ENCODE results near the gene LUZP2. TPM values are rescaled to one million over a fixed set of nuclear protein-coding genes. Genes with fewer than 3 reads are reported as not detected.

Gene LUZP2
- total RNA-seq, 4 donors from 2014 or later: under 0.01 TPM; not detected in 3

DNA sequence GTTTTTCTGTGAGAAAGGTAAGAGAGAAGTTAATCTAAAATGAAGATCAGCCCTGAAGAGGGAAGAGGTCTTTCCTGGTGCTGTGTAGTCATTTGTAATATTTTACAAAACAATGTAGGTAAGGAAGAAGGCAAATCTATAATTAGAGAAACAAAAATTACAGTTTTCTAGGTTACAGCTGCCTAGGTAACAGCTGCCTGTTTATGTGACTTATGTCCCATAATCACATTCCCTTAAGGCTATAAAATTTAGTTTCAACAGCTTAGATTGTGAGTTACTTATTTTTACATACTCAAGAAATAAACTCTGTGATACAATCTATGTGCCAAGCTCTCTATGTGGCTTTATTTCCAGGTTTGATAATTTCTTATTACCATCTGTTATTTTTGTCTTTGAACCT, 19.8 kb downstream of the LUZP2 start:
- Histone ChIP-seq H3K27me3 (no peaks in the 10 kb centered on the region), H3K36me3 (no peaks in the 10 kb centered on the region), H3K4me3 (no peak overlapping the region), H3K4me1 (no peaks in the 10 kb centered on the region), H3K27ac (no peak overlapping the region), H3K9me3 (no peaks in the 10 kb centered on the region)
- no peak for TF ChIP-seq POLR2A (IDR thresholded peaks at IDR 0.05)
- DNase-seq (ENCODE audit: low spot score in 2 of 2): no peak

GRCh38 chr11:24521601-24522000, 24.7 kb downstream of the LUZP2 start:
- H3K36me3 ChIP-seq: no peaks in the 10 kb centered on the region
- 69 to 80% methylated on average over 5 of the region's 5 CpGs for WGBS, 2 donors
- TF ChIP-seq POLR2A (IDR thresholded peaks at IDR 0.05) (no peak), CTCF (IDR thresholded peaks at IDR 0.05) (no peak), EP300 (IDR thresholded peaks at IDR 0.05) (no peak)

GRCh38 chr11:24524156-24524555, 27.3 kb downstream of the LUZP2 start:
- Histone ChIP-seq H3K9me3 (no peaks in the 10 kb centered on the region), H3K4me3 (no peak overlapping the region), H3K36me3 (no peaks in the 10 kb centered on the region), H3K27ac (no peak overlapping the region), H3K4me1 (no peaks in the 10 kb centered on the region), H3K27me3 (no peaks in the 10 kb centered on the region)
- TF ChIP-seq POLR2A (IDR thresholded peaks at IDR 0.05): no peak
- no peak for TF ChIP-seq EP300 (IDR thresholded peaks at IDR 0.05)
- no peak for TF ChIP-seq CTCF (IDR thresholded peaks at IDR 0.05)
- no peak for DNase-seq (ENCODE audit: low spot score in 2 of 2)
- 46 to 47% methylated on average over 3 of the region's 3 CpGs for WGBS, 2 donors

More at GRCh38 chr11:24521601-24522000, 24.7 kb downstream of the LUZP2 start:
- no peaks in the 10 kb centered on the region for H3K27me3 ChIP-seq
- H3K9me3 ChIP-seq: no peaks in the 10 kb centered on the region
- DNase-seq (ENCODE audit: low spot score in 2 of 2): no peak
- no peak overlapping the region for H3K27ac ChIP-seq
- no peak overlapping the region for H3K4me3 ChIP-seq
- no peaks in the 10 kb centered on the region for H3K4me1 ChIP-seq

DNA sequence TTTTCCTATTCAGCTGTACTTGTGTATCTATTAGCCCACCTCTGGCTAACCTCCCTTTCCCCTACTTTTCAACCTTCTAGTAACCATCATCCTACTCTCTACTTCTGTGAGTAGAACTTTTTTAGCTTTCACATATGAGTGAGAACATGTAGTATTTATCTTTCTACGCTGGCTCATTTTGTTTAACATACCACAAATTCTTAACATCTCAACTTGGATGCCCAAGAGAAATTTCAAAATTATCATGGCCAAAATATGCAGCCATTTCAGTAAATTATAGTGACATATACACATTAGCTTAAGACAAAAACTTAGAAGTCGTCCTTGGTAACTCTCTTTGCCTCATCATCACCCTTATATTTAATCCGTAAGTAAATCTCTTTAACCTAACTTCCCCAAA, 34.7 kb downstream of the LUZP2 start:
- H3K27ac ChIP-seq: no peak overlapping the region
- no peaks in the 10 kb centered on the region for H3K9me3 ChIP-seq
- WGBS, 2 donors: 44% methylated on average over 3 of the region's 3 CpGs
- DNase-seq (ENCODE audit: low spot score in 2 of 2): no peak
- H3K36me3 ChIP-seq: no peaks in the 10 kb centered on the region
- no peaks in the 10 kb centered on the region for H3K4me1 ChIP-seq
- no peaks in the 10 kb centered on the region for H3K27me3 ChIP-seq
- TF ChIP-seq EP300 (IDR thresholded peaks at IDR 0.05) (no peak), CTCF (IDR thresholded peaks at IDR 0.05) (no peak), POLR2A (IDR thresholded peaks at IDR 0.05) (no peak)
- H3K4me3 ChIP-seq: no peak overlapping the region

- DNase-seq (ENCODE audit: low spot score in 2 of 2): no peak
- H3K9me3 ChIP-seq: no peaks in the 10 kb centered on the region
- no peaks in the 10 kb centered on the region for H3K4me1 ChIP-seq
- no peaks in the 10 kb centered on the region for H3K27me3 ChIP-seq
- no peaks in the 10 kb centered on the region for H3K36me3 ChIP-seq
- 69 to 82% methylated on average over 3 of the region's 3 CpGs for WGBS, 2 donors
- no peak overlapping the region for H3K4me3 ChIP-seq
- TF ChIP-seq POLR2A (IDR thresholded peaks at IDR 0.05): no peak
- TF ChIP-seq CTCF (IDR thresholded peaks at IDR 0.05): no peak
- TF ChIP-seq EP300 (IDR thresholded peaks at IDR 0.05): no peak
- H3K27ac ChIP-seq: no peak overlapping the region
Observed at GRCh38 chr11:24543771-24544170, 46.9 kb downstream of the LUZP2 start.

GRCh38 chr11:24556693-24557092, 59.8 kb downstream of the LUZP2 start:
- no peak for DNase-seq (ENCODE audit: low spot score in 2 of 2)
- no peaks in the 10 kb centered on the region for H3K36me3 ChIP-seq
- no peaks in the 10 kb centered on the region for H3K4me1 ChIP-seq
- no peak overlapping the region for H3K27ac ChIP-seq
- TF ChIP-seq CTCF (IDR thresholded peaks at IDR 0.05) (no peak), EP300 (IDR thresholded peaks at IDR 0.05) (no peak)
- H3K27me3 ChIP-seq: no peaks in the 10 kb centered on the region
- H3K9me3 ChIP-seq: no peaks in the 10 kb centered on the region
- no peak overlapping the region for H3K4me3 ChIP-seq
- 80 to 84% methylated on average over 3 of the region's 3 CpGs for WGBS, 2 donors

Measured in tibial nerve (tissue), 4 donors.